Activated naive CD4-positive, alpha-beta T cell treated with anti-CD3 and anti-CD28 coated beads, Interleukin-2, amount 50 U/mL, for 72 hours (primary cell): ENCODE results near the gene FLYWCH1. TPM values are rescaled to one million over a fixed set of nuclear protein-coding genes. Genes with fewer than 3 reads are reported as not detected.

Source experiments
- ATAC-seq, 2 donors: fragments of 150-1000 bp; cut with Tn5 transposase; 2 replicates each; pipeline ENCODE4 v1.10.0; 2021; ENCODE audit warnings: mild to moderate bottlenecking in 2 of 2, moderate library complexity in 2 of 2
- DNase-seq, 2 donors: peaks; one replicate each; pipeline ENCODE4 v3.0.0; 2021 to 2022; ENCODE audit warnings: low spot score in 2 of 2
- H3K27ac Mint-ChIP-seq, 2 donors: one replicate each; pipeline ENCODE4 v1.8.0; 2022; ENCODE audit warnings: mild to moderate bottlenecking in 2 of 2, mixed read lengths in 2 of 2
- H3K36me3 Mint-ChIP-seq, 2 donors: one replicate each; pipeline ENCODE4 v1.8.0; 2022; ENCODE audit warnings: mixed read lengths in 2 of 2
- H3K9me3 Mint-ChIP-seq, 2 donors: one replicate each; pipeline ENCODE4 v1.8.0; 2022; ENCODE audit warnings: mixed read lengths in 2 of 2
- total RNA-seq, 2 donors: library from RNA; stranded (reverse); gene quantifications; one replicate each; pipeline ENCODE4 v1.2.3, GENCODE V29; 2022

FLYWCH1 gene
- total RNA-seq, 2 donors from 2014 or later: 28.8 to 55.4 TPM

DNA sequence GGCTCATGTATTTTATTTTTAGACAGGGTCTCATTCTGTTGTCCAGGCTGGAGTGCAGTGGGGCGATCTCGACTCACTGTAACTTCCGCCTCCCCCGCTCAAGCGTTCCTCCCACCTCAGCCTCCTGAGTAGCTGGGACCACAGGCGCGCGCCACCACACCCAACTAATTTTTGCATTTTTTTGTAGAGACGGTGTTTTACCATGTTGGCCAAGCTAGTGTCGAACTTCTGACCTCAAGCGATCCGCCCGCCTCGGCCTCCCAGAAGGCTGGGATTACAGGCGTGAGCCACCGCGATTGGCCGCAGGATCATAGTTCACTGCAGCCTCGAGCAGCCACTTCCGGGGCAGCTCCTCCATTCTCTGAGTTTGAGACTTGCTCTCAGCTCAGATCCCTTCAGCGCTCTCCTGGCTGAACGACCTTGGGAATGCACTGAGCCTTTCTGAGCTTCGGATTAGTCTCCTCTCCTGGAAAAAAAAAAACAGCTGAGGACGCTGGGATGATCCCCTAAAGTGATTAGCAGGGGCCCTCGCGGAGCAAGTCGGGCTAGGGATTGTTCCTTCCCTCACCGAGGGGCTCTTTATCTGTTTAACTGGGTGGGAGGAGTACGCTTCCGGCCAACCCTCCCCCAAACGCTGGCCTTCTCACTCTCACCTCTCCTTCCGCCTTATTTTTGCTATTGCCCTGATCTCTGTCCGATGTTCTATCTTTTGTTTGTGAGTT, 69.6 kb downstream of the FLYWCH1 start:
- H3K36me3 Mint-ChIP-seq: peaks cover 12 to 13% of the 10 kb centered on the region in 2 donors
- no peak for ATAC-seq
- no peak for DNase-seq
- H3K27ac Mint-ChIP-seq: peak overlapping the region; percentile 86 to 89
- no peaks in the 10 kb centered on the region for H3K9me3 Mint-ChIP-seq

DNA sequence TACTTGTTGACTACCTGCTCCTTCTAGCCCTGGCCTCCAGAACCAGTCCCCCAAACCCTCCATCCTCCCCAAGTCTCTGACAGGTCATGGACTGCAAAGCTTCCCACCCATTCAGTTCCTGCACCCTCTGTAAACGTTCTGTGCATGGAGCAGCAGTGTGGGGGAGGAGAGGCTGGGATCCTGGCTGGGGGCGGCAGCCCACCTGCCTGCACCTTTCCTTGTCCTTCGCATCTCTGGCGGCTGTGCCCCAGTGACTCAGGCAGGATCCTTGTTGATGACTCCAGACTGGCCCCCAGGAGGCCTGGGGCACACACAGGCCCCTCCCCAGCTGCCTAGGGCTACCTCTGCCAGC, 70.1 kb downstream of the FLYWCH1 start:
- Mint-ChIP-seq H3K36me3 (peaks cover 12 to 13% of the 10 kb centered on the region in 2 donors), H3K27ac (peak overlapping the region in 1 of 2 donors; percentile 26)
- ATAC-seq: no peak

DNA sequence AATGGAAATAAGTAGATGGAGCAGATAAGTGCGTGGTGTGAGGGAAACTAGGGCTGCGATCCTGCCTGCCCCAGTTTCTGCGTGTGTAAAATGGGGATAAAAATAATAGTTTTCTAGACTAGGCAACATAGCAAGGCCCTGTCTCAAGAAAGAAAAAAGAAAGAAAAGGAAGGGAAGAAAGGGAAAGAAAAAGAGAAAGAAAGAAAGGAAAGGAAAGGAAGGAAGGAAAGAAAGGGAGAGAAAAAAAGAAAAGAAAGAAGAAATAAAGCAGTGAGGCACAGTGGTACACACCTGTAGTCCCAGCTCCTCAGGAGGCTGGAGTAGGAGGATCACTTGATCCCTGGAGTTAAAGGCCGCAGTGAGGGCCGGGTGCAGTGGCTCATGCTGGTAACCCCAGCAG, 70.7 kb downstream of the FLYWCH1 start:
- H3K27ac Mint-ChIP-seq: no peak overlapping the region
- no peaks in the 10 kb centered on the region for H3K9me3 Mint-ChIP-seq
- ATAC-seq: no peak
- no peak for DNase-seq
- peaks cover 12 to 13% of the 10 kb centered on the region in 2 donors for H3K36me3 Mint-ChIP-seq

More for the DNA sequence above, 70.1 kb downstream of the FLYWCH1 start:
- DNase-seq: no peak
- H3K9me3 Mint-ChIP-seq: no peaks in the 10 kb centered on the region

DNA sequence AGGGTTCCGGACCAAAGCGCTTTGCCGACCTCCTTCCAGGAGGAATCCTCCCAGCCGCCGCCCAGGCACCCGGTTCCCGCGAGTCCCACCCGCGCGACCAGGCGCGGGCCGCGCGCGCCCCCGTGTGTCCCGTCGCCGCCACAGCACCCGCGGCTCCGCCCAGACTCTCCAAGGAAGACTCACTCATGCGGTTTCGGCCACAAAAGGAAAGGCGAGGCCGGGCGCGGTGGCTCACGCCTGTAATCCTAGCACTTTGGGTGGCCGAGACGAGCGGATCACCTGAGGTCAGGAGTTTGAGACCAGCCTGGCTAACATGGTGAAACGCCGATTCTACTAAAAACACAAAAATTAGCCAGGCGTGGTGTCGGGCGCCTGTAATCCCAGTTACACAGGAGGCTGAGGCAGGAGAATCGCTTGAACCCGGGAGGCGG, 72.0 kb downstream of the FLYWCH1 start:
- peak; percentile 62 to 68 for ATAC-seq
- no peak overlapping the region for H3K27ac Mint-ChIP-seq

DNA sequence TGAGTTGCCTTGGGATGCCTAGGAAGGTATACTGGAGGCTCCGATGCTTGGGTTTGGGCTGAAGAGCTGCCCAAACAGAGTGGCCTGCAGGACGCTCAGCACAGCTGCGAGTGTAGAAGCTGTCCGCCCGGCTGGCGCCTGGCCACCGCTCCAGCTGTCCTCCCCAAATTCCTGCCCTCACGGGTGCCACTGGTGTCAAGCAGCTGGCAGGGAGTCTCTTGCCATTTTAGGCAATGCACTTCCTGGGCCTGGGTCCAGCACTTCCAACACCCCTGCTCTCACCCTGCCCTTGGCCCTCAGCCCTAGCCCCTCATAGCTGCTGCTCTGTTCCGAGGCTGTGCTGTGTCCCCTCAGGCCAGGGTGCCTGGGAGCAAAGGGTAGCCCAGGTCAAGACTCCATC, 73.7 kb downstream of the FLYWCH1 start:
- Mint-ChIP-seq H3K36me3 (no peaks in the 10 kb centered on the region), H3K9me3 (no peaks in the 10 kb centered on the region), H3K27ac (no peak overlapping the region)
- DNase-seq (no peak), ATAC-seq (no peak)

More for the DNA sequence above, 72.0 kb downstream of the FLYWCH1 start:
- H3K9me3 Mint-ChIP-seq: no peaks in the 10 kb centered on the region
- H3K36me3 Mint-ChIP-seq: peaks cover 6 to 7% of the 10 kb centered on the region in 2 donors
- peak; percentile 75 to 84 for DNase-seq

DNA sequence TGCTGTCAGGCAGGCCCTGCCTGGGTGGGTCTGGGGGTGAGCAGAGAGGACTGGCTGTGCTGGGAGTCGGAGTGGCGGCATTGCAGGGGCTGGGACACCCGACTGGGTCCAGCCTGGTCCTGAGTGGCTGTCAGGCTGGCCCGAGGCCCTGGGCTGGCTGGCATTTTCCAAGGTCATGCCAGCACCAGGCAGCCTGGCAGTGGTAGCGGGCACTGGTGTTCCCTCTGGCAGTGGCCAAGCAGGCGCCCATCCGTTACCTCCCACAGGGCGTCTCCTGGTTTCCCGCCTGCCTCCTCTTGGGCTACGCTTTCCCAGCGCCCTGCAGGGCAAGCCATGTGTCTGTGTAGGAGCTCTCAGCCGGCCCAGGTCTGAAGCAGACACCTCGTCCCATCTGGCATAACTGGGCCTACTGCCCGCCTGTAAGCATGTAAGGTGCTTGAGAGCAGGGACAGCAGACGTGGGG, 74.2 kb downstream of the FLYWCH1 start:
- Mint-ChIP-seq H3K36me3 (no peaks in the 10 kb centered on the region), H3K27ac (no peak overlapping the region), H3K9me3 (no peaks in the 10 kb centered on the region)
- DNase-seq: no peak
- ATAC-seq: no peak

DNA sequence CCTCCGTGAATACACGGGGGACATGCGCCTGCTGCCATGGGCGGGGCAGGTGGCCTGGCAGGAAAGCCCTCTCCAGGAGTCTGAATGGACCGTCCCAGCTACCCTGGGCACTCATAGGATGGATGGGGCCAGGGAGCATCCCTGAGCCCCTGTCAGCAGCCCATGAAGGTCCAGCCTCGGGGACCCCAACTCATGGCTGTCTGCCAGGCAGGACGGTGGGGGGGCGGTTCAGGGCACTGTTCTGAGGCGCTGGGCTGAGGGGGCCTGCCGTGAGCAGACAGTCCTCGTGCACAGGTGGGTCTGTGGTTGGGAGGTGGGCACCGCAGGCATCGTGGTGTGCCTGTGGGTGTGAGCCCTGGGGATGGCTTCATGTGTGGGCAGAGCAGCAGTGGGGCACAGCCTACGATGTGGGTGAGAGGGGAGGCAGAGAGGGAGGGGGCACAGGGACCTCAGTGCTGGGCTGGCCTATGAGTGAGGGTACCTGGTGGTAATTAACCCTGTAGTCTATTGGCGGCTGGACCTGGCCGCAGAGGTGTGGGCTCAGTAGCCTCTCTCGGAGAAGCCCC, 75.0 kb downstream of the FLYWCH1 start:
- H3K27ac Mint-ChIP-seq: no peak overlapping the region
- H3K36me3 Mint-ChIP-seq: no peaks in the 10 kb centered on the region
- ATAC-seq: no peak
- no peaks in the 10 kb centered on the region for H3K9me3 Mint-ChIP-seq
- no peak for DNase-seq

DNA sequence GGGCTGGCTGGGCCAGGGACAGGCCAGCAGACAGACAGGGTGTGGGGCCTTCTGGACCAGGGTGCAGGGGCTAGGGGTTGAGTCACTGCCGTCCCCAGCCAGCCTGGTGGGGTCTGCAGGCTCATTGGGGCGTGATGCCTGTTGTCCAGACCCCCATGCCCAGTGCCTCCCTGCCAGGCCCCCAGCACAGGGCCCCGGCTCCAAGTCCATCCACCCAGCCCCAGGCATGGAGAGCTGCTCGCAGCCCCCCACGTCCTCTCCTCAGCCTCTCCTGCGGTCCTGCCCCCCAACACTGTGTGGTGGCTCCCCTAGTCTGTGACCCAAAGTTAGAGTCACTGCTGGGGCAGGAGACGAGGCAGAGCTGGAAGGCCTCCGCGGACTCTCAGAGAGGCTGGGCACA, 75.6 kb downstream of the FLYWCH1 start:
- no peak for DNase-seq

DNA sequence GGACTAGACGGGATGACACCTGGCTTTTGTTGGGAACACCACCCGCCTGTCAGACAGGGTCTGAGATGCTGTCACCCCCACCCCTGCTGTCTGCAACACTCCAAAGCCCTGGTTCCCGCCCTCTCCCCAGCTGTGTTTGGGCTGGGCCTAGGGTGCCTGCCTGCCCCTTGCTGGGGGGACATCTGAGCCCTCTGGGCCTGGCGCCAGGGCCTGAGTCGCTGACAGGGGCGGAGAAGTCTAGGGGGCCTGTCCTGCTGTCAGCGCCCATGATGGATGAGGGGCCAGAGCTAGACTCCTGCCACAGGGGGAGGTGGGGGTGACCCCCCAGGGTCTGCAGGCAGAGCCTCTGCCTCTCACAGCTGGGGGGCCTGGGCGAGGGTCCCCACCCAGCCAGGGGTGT, 76.1 kb downstream of the FLYWCH1 start:
- no peaks in the 10 kb centered on the region for H3K36me3 Mint-ChIP-seq
- ATAC-seq (no peak), DNase-seq (no peak)
- H3K27ac Mint-ChIP-seq: no peak overlapping the region
- H3K9me3 Mint-ChIP-seq: no peaks in the 10 kb centered on the region

More for the DNA sequence above, 75.6 kb downstream of the FLYWCH1 start:
- no peaks in the 10 kb centered on the region for H3K9me3 Mint-ChIP-seq
- H3K27ac Mint-ChIP-seq: no peak overlapping the region
- no peaks in the 10 kb centered on the region for H3K36me3 Mint-ChIP-seq
- ATAC-seq: no peak

DNA sequence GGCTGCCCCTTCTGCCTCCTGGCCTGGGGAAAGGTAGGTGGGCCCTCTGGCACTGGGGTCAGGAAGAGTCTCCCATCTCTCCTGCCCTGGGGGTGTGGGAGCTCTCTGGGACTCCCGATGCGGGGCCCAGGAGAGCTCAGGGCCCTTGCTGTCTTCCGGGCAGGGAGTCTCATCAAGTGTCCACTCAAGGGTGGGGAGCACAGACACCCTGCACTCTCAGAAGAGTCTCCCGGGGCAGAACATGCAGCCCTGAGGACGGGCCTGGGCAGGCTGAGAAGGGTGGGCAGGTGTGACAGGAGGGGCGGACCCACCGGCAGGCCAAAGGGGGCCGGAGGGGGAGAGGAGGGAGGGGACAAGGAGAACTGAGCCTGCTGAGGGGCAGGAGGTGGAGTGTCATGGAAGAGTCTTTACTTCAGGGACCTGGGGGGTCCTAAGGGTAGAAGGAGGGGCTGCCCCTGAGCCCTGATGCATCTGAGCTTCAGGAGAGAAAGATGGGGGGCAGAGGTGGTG, 76.9 kb downstream of the FLYWCH1 start:
- DNase-seq (no peak), ATAC-seq (no peak)
- Mint-ChIP-seq H3K9me3 (no peaks in the 10 kb centered on the region), H3K36me3 (no peaks in the 10 kb centered on the region), H3K27ac (no peak overlapping the region)

DNA sequence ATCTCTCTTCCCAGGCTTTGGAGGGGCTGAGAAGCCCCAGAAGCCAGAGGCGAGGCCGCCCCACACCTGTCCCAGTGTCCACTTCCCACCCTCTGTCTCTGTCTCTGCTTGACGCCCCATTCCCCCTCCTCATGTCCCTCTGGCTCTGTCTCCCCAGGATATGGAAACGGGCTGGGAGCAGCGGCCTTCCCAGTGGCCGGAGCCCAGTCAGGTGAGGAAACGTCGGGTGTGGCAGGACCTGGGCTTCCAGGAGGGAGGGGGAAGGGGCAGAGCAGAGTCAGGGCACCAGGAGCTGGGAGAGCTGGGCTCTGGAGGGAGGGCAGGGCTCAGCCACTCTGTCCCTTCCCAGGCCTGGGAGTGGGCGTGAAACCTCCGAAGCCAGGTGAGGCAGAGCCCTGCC, 79.2 kb downstream of the FLYWCH1 start:
- H3K9me3 Mint-ChIP-seq: no peaks in the 10 kb centered on the region
- no peak for ATAC-seq
- H3K36me3 Mint-ChIP-seq: no peaks in the 10 kb centered on the region
- H3K27ac Mint-ChIP-seq: no peak overlapping the region
- DNase-seq: no peak

DNA sequence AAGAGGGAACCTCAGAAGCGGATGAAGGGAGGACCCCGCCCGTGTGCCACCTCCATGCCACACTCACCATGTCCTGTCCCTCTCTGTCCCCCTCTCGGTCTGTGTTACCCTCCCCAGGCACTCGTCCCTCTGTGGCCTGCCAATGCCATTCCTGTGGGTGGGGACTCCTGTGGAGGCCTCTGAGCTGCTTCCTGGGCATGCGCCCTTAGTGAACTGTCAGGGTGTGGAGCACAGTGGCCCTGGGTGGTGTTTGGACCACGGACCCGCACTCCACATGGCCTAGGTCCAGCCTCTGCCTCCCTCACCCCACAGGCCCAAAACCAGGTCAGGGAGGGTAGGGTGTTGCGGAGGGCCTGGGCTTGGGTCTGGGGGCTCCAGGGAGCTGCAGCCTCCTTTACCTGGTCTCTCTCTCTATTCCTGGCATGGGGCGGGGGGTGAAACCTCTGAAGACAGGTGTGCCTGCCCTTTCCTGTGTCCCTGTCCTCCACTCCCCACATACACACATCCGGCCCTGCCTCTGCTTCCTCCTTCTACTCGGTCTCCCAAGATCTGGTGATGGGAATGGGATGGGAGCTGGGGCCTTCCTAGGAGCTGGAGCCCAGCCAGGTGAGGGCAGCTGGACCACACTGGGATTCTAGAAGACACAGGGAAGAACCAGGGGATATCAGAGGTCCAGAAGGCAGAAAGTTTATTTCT, 80.0 kb downstream of the FLYWCH1 start:
- Mint-ChIP-seq H3K9me3 (no peaks in the 10 kb centered on the region), H3K27ac (no peak overlapping the region), H3K36me3 (no peaks in the 10 kb centered on the region)
- ATAC-seq (no peak), DNase-seq (no peak)

DNA sequence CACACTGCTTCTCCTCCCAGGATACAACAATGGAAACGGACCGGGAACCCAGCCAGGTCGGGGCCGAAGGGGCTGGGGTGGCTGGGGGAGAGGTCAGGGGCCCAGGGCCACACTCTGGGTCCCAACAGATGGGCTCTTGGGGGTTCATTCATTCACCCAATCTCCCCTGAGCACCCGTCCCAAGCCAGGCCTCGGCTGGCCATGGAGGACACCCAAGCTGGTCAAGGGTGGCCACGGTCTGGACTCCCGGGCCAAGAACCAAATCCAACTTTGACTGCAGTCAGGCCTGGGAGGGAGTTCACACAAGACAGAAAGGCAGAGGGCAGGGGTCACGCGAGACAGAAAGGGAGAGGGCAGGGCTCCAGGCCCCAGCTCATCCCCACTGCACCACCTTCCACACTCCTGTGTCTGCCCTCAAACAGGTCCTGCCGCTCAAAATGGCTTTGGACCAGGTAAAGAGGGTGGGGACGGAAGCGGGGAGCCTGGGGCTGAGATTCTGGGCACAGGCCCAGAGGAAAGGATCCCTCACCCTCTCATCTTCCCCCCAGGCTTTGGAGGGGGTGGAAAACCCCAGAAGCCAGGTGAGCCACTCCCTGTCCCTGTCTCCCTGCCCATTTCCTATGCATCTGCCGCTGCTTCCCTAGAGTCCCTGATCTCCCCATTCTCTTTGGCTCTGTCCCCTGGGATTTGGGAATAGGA, 80.8 kb downstream of the FLYWCH1 start:
- DNase-seq (no peak), ATAC-seq (no peak)
- Mint-ChIP-seq H3K36me3 (no peaks in the 10 kb centered on the region), H3K27ac (no peak overlapping the region), H3K9me3 (no peaks in the 10 kb centered on the region)

DNA sequence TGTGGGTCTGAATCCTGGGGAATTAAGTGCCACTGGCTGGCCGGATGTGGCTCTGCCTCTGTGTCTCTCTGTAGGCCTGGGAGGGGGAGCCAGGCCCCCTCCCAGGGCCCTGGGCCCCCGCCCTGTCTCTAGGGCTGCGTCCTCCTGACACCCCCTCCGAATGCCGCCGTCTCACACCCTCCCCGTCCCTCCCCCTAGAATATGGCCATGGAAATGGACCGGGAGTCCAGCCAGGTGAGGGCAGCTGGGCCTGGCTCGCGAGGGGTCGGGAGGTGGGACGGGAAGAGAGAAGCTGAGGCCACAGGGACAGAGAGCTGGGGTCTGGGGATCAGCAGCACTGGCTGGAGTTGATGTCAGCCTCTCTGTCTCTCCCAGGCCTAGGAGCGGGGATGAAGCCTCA, 84.6 kb downstream of the FLYWCH1 start:
- no peak for ATAC-seq
- Mint-ChIP-seq H3K36me3 (no peaks in the 10 kb centered on the region), H3K27ac (no peak overlapping the region), H3K9me3 (no peaks in the 10 kb centered on the region)
- DNase-seq: no peak

DNA sequence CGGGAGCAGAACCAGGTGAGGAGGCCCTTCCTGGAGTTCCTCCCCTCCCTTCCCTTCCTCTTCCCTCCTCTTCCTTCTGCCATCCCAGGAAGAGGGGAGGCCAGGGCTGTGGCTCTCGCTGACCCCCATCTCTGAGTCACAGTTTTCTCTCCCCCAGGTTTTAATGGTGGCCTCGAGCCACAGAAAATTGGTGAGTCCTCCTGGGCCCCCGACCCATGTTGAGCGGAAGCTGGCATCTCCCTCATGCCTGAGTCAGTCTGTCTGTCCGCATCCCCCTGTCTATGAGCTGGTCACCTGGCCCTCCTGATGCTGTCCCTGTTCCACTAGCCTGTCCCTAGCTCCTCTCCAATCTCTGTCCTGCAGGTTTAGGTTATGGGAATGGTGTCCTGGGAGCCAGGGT, 88.2 kb downstream of the FLYWCH1 start:
- H3K36me3 Mint-ChIP-seq: no peaks in the 10 kb centered on the region
- DNase-seq: no peak

DNA sequence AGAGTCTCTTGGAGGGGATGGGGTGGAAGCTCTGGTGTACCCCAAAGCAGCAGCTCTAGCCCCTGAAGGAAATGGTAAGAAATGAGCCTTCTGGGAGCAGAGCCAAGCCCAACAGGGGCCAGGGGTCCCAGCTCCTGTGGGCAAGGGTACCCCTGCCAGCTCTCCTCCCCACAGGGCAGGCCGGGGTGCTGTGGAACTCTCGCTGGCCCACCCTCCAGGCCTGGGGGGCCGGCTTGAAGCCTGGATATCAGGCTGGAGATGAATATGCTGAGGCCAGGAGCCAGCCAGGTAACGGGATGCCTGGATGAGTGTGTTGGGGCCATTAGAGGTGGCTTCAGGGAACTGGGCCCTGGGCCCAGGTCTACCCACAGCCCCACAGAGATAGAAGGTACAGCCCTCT, 88.8 kb downstream of the FLYWCH1 start:
- no peak for DNase-seq
- H3K9me3 Mint-ChIP-seq: no peaks in the 10 kb centered on the region
- H3K27ac Mint-ChIP-seq: no peak overlapping the region
- ATAC-seq: no peak
- no peaks in the 10 kb centered on the region for H3K36me3 Mint-ChIP-seq

More for the DNA sequence above, 88.2 kb downstream of the FLYWCH1 start:
- H3K27ac Mint-ChIP-seq: no peak overlapping the region
- no peaks in the 10 kb centered on the region for H3K9me3 Mint-ChIP-seq
- no peak for ATAC-seq
